HUES6 (cell line): ENCODE results near the gene PHYH.
"Not testable (repeated sequence)": the region's sequence is repeated elsewhere in the genome, so short reads cannot be mapped to it uniquely, and the experiment has no call there.

ENCODE experiments used
- H3K27ac ChIP-seq: 2 replicates; pipeline ENCODE4 v1.7.0; 2013; ENCODE audit warnings: low read depth, mild to moderate bottlenecking, low read length, inconsistent platforms
- H3K27me3 ChIP-seq: 2 replicates; pipeline ENCODE4 v1.6.1; 2013; ENCODE audit warnings: low read length; ENCODE audit not compliant: control insufficient read depth, insufficient read depth
- H3K36me3 ChIP-seq: 2 replicates; pipeline ENCODE4 v1.6.1; 2013; ENCODE audit warnings: low read length; ENCODE audit not compliant: control insufficient read depth, insufficient read depth
- H3K4me1 ChIP-seq: 2 replicates; pipeline ENCODE4 v1.6.1; 2013; ENCODE audit warnings: low read length; ENCODE audit not compliant: control insufficient read depth, insufficient read depth
- H3K4me3 ChIP-seq: 2 replicates; pipeline ENCODE4 v1.5.1; 2013; ENCODE audit warnings: low read depth, low read length
- H3K9ac ChIP-seq: one replicate; pipeline ENCODE4 v1.6.1; 2013; ENCODE audit warnings: mild to moderate bottlenecking, low read length
- H3K9me3 ChIP-seq: 2 replicates; pipeline ENCODE4 v1.6.1; 2013; ENCODE audit warnings: low read depth, low read length; ENCODE audit not compliant: control insufficient read depth, insufficient read depth

The PHYH gene

DNA sequence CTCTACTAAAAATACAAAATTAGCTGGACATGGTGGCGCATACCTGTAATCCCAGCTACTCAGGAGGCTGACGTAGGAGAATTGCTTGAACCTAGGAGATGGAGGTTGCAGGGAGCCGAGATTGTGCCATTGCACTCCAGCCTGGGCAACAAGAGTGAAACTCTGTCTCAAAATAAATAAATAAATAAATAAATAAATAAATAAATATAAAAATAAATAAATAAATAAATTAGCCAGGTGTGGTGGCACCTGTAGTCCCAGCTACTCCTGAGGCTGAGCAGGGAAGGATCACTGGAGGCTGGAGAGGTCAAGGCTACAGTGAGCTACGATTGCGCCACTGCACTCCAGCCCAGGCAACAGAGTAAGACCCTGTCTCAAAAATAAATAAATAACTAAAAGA lies 57.6 kb downstream of the PHYH start:
- not testable (repeated sequence) for H3K4me3 ChIP-seq, H3K4me1 ChIP-seq, H3K9me3 ChIP-seq, H3K36me3 ChIP-seq, H3K9ac ChIP-seq, H3K27me3 ChIP-seq, H3K27ac ChIP-seq

- Histone ChIP-seq H3K4me1 (no peaks in the 10 kb centered on the region), H3K9ac (no peak overlapping the region), H3K27ac (no peak overlapping the region), H3K27me3 (no peaks in the 10 kb centered on the region), H3K36me3 (no peaks in the 10 kb centered on the region), H3K9me3 (no peaks in the 10 kb centered on the region), H3K4me3 (no peak overlapping the region)
Observed at GRCh38 chr10:13241613-13242012, 58.3 kb downstream of the PHYH start.

GRCh38 chr10:13239923-13240322 lies 59.9 kb downstream of the PHYH start:
- no peaks in the 10 kb centered on the region for H3K36me3 ChIP-seq
- no peak overlapping the region for H3K9ac ChIP-seq
- no peak overlapping the region for H3K4me3 ChIP-seq
- no peaks in the 10 kb centered on the region for H3K4me1 ChIP-seq
- H3K27ac ChIP-seq: no peak overlapping the region
- no peaks in the 10 kb centered on the region for H3K9me3 ChIP-seq
- H3K27me3 ChIP-seq: no peaks in the 10 kb centered on the region

DNA sequence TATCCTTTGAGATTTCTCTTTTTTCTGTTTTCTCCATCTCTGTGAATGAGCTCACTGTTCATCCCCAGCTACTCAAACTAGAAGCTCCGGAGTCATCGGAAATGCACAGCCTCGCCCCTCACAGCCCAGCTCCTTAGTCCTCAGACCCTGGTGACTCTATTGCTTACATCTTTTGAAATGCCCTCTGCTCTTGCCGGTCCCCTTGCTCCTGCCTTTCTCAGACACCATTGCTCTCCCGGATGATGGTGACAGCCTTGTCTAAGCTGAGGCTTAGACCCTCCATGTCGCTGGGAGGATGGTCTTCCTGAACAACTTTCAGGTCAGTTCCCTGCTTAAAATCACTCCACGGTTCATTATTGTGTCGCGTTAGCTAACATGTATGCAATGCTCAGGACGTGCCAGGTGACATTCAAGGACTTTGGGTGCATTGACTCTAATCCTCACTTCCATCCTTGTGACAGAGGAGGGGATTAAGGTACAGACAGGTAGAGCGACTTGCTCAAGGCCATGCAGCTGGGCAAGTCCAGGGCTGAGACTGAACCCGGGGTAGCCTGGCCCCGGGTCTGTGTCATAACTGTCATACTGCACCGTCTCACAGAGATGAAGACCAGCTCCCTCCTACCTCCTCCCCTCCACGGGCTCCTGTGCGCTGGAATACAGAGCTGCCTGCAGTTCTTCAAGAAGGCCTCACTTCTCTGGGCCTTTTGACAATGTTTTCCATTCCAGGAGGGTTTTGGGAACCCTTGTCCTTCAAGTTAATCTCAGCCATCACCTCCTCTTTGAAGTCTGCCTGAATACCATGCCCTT lies 61.4 kb downstream of the PHYH start:
- Histone ChIP-seq H3K27ac (no peak overlapping the region), H3K36me3 (no peaks in the 10 kb centered on the region), H3K9ac (no peak overlapping the region), H3K9me3 (no peaks in the 10 kb centered on the region), H3K4me3 (no peak overlapping the region), H3K4me1 (peaks cover 11% of the 10 kb centered on the region), H3K27me3 (no peaks in the 10 kb centered on the region)

- H3K9me3 ChIP-seq: no peaks in the 10 kb centered on the region
- no peaks in the 10 kb centered on the region for H3K27me3 ChIP-seq
- H3K36me3 ChIP-seq: no peaks in the 10 kb centered on the region
- no peak overlapping the region for H3K4me3 ChIP-seq
- H3K27ac ChIP-seq: no peak overlapping the region
- no peak overlapping the region for H3K9ac ChIP-seq
- peaks cover 11% of the 10 kb centered on the region for H3K4me1 ChIP-seq
Observed at GRCh38 chr10:13236638-13237037, 63.2 kb downstream of the PHYH start.

DNA sequence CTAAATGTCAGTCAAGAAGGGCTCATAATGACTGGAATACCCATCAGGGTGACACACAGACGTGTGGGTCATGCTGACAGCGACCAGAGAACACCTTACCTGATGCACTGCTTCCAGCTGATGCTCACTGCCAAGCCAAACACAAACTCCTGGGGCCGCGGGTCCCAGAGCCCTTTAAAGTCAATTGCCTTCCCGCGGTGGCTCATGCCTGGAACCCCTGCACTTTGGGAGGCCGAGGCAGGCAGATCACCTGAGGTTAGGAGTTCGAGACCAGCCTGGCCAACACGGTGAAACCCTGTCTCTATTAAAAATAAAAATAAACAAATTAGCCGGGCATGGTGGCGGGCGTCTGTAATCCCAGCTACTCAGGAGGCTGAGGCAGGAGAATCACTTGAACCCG lies 65.1 kb downstream of the PHYH start:
- H3K9me3 ChIP-seq, H3K4me3 ChIP-seq, H3K27ac ChIP-seq, H3K9ac ChIP-seq, H3K36me3 ChIP-seq, H3K27me3 ChIP-seq: not testable (repeated sequence)
- peaks cover 11% of the 10 kb centered on the region for H3K4me1 ChIP-seq

GRCh38 chr10:13234172-13234571 lies 65.7 kb downstream of the PHYH start, which contains the start of gene UCMA:
UCMA (minus strand) TSS chr10:13234374; CDS start chr10:13234258, 116 bp downstream.
- Histone ChIP-seq H3K9me3 (no peaks in the 10 kb centered on the region), H3K27ac (no peak within 1 kb of the TSS), H3K9ac (no peak within 1 kb of the TSS), H3K4me3 (no peak within 1 kb of the TSS; the same call in 1 of the 2 replicates), H3K4me1 (peaks cover 13% of the 10 kb centered on the region), H3K27me3 (no peaks in the 10 kb centered on the region), H3K36me3 (no peaks in the 10 kb centered on the region)

GRCh38 chr10:13233358-13233757 lies 66.5 kb downstream of the PHYH start:
- peaks cover 13% of the 10 kb centered on the region for H3K4me1 ChIP-seq
- H3K9ac ChIP-seq: no peak overlapping the region
- no peak overlapping the region for H3K27ac ChIP-seq
- H3K27me3 ChIP-seq: no peaks in the 10 kb centered on the region
- H3K4me3 ChIP-seq: no peak overlapping the region
- no peaks in the 10 kb centered on the region for H3K36me3 ChIP-seq
- no peaks in the 10 kb centered on the region for H3K9me3 ChIP-seq

- H3K27me3 ChIP-seq: no peaks in the 10 kb centered on the region
Observed at GRCh38 chr10:13231808-13232207, 68.1 kb downstream of the PHYH start.

GRCh38 chr10:13231190-13231589 lies 68.7 kb downstream of the PHYH start:
- Histone ChIP-seq H3K4me3 (no peak overlapping the region), H3K9me3 (no peaks in the 10 kb centered on the region), H3K9ac (no peak overlapping the region), H3K27ac (no peak overlapping the region), H3K36me3 (no peaks in the 10 kb centered on the region), H3K4me1 (peaks cover 13% of the 10 kb centered on the region), H3K27me3 (no peaks in the 10 kb centered on the region)

More at GRCh38 chr10:13231808-13232207, 68.1 kb downstream of the PHYH start:
- Histone ChIP-seq H3K9ac (no peak overlapping the region), H3K4me1 (peaks cover 13% of the 10 kb centered on the region), H3K9me3 (no peaks in the 10 kb centered on the region), H3K27ac (no peak overlapping the region), H3K4me3 (no peak overlapping the region), H3K36me3 (no peaks in the 10 kb centered on the region)
